T-helper 2 cell treated with Interferon-gamma antibody and Interleukin-4, amounts not matched to agents 5 μg/mL and 100 μg/mL, for 36 hours (primary cell): ENCODE data around the gene GTF2A1L.
"Not testable (repeated sequence)": the region's sequence is repeated elsewhere in the genome, so short reads cannot be mapped to it uniquely, and the experiment has no call there.

ENCODE experiments used
- DNase-seq: peaks from one replicate; pipeline ENCODE4 v3.0.0; 2021; ENCODE audit warnings: low spot score
- H3K27ac Mint-ChIP-seq: one replicate; pipeline ENCODE4 v1.8.0; 2021; ENCODE audit warnings: mild to moderate bottlenecking, mixed read lengths
- H3K27me3 Mint-ChIP-seq: one replicate; pipeline ENCODE4 v1.8.0; 2021; ENCODE audit warnings: low read depth, mixed read lengths
- H3K36me3 Mint-ChIP-seq: one replicate; pipeline ENCODE4 v1.8.0; 2021; ENCODE audit warnings: low read depth, mixed read lengths
- H3K4me1 Mint-ChIP-seq: one replicate; pipeline ENCODE4 v1.8.0; 2021; ENCODE audit warnings: low read depth, mixed read lengths
- H3K4me3 Mint-ChIP-seq: one replicate; pipeline ENCODE4 v1.8.0; 2022; ENCODE audit warnings: mild to moderate bottlenecking, moderate library complexity, mixed read lengths
- H3K9me3 Mint-ChIP-seq: one replicate; pipeline ENCODE4 v1.8.0; 2021; ENCODE audit warnings: mixed read lengths

GTF2A1L gene

GRCh38 chr2:48696881-48697280 is 79.2 kb downstream of the GTF2A1L start:
- H3K27ac Mint-ChIP-seq, result no peak overlapping the region
- no peaks in the 10 kb centered on the region for H3K36me3 Mint-ChIP-seq
- no peaks in the 10 kb centered on the region for H3K27me3 Mint-ChIP-seq
- no peaks in the 10 kb centered on the region for H3K4me1 Mint-ChIP-seq
- H3K4me3 Mint-ChIP-seq, result no peak overlapping the region
- no peaks in the 10 kb centered on the region for H3K9me3 Mint-ChIP-seq
- DNase-seq, result no peak

- Mint-ChIP-seq H3K9me3 (no peaks in the 10 kb centered on the region), H3K4me1 (no peaks in the 10 kb centered on the region), H3K4me3 (no peak overlapping the region), H3K36me3 (no peaks in the 10 kb centered on the region), H3K27me3 (no peaks in the 10 kb centered on the region), H3K27ac (no peak overlapping the region)
- no peak for DNase-seq
Observed at GRCh38 chr2:48699348-48699930, 81.8 kb downstream of the GTF2A1L start.

DNA sequence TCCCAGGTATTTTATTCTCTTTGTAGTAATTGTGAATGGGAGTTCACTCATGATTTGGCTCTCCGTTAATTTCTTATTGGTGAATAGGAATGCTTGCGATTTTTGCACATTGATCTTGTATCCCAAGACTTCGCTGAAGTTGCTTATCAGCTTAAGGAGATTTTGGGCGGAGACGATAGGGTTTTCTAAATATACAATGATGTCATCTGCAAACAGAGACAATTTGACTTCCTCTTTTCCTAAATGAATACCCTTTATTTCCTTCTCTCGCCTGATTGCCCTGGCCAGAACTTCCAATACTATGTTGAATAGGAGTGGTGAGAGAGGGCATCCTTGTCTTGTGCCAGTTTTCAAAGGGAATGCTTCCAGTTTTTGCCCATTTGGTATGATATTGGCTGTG is 86.0 kb downstream of the GTF2A1L start:
- not testable (repeated sequence) for H3K9me3 Mint-ChIP-seq, H3K4me3 Mint-ChIP-seq, H3K27me3 Mint-ChIP-seq, H3K36me3 Mint-ChIP-seq, H3K27ac Mint-ChIP-seq, DNase-seq, H3K4me1 Mint-ChIP-seq

GRCh38 chr2:48707466-48707865 is 89.8 kb downstream of the GTF2A1L start:
- no peak for DNase-seq
- no peak overlapping the region for H3K27ac Mint-ChIP-seq
- no peaks in the 10 kb centered on the region for H3K36me3 Mint-ChIP-seq
- H3K4me1 Mint-ChIP-seq, result no peaks in the 10 kb centered on the region
- H3K27me3 Mint-ChIP-seq, result no peaks in the 10 kb centered on the region
- no peak overlapping the region for H3K4me3 Mint-ChIP-seq
- H3K9me3 Mint-ChIP-seq, result no peaks in the 10 kb centered on the region

DNA sequence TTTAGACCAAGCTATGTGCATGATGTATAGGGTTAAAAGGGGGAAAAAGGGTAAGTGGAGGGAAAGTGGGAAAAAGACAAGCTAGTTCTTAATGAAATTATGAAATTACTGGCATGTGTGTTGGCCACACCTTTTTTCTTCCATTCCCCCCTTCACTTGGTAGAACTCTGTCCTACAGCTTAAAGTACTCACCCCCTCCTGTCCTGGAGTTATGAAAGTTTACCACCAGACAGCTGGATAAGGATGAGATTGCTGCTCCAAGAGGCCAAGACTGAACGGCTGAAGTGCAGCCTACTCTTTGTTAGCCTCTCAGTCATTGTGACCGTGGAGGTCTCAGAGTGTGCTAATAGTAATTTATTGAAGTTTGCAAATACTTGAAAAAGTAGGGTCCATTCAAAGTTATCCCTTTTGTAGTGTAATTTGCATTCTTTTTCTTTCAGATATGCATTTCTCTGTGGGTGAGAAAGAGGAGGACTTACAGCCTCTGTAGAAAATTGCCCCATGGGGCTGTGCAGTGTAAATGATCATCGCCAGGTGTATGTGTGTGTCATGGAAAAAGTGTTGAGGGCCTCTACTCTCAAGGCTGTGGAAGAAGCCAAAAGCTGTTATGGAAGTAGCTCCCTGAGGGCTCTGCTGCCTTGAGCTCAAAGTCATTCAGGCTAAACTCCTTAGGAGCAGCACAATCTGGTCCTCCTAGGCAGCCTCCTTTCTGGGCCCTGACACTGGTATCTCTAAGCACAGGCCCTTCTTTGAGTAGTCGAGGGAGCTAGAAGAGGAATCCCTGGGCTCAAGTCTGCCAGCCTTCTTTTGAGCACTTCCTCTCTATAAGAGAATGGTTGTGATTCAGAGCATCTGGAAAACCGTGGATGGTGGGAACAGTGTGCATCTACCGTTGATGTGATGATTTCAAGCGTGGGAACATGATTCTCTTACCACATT is 91.7 kb downstream of the GTF2A1L start:
- no peak overlapping the region for H3K4me3 Mint-ChIP-seq
- no peaks in the 10 kb centered on the region for H3K9me3 Mint-ChIP-seq
- no peaks in the 10 kb centered on the region for H3K36me3 Mint-ChIP-seq
- no peak for DNase-seq
- H3K4me1 Mint-ChIP-seq, result no peaks in the 10 kb centered on the region
- no peaks in the 10 kb centered on the region for H3K27me3 Mint-ChIP-seq
- H3K27ac Mint-ChIP-seq, result no peak overlapping the region

- Mint-ChIP-seq H3K4me3 (no peak overlapping the region), H3K27ac (no peak overlapping the region), H3K27me3 (no peaks in the 10 kb centered on the region), H3K9me3 (no peaks in the 10 kb centered on the region), H3K4me1 (no peaks in the 10 kb centered on the region), H3K36me3 (no peaks in the 10 kb centered on the region)
- no peak for DNase-seq
Observed at GRCh38 chr2:48711343-48711742, 93.7 kb downstream of the GTF2A1L start.

DNA sequence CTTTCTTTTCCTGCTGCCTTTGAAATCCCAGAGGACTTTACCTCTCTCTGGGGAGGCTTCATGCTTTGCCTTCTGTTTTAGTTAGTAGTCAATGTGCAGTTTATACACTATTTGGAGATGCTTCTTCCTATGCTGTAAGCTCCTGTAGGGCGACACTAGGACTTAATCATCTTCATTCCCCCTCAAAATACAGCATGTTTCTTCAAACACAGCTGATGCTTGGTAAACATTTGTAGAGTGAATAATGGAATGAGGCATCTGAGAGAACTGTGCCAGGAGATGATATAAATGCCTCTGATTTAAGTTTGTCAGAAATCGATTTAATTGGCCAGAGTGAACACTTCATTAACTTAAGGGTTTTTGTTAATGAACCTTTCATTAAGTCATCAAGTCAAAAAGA is 94.5 kb downstream of the GTF2A1L start:
- H3K36me3 Mint-ChIP-seq, result no peaks in the 10 kb centered on the region
- peaks cover 3% of the 10 kb centered on the region for H3K27me3 Mint-ChIP-seq
- H3K4me1 Mint-ChIP-seq, result no peaks in the 10 kb centered on the region
- no peaks in the 10 kb centered on the region for H3K9me3 Mint-ChIP-seq
- no peak overlapping the region for H3K4me3 Mint-ChIP-seq
- no peak overlapping the region for H3K27ac Mint-ChIP-seq
- DNase-seq, result no peak

DNA sequence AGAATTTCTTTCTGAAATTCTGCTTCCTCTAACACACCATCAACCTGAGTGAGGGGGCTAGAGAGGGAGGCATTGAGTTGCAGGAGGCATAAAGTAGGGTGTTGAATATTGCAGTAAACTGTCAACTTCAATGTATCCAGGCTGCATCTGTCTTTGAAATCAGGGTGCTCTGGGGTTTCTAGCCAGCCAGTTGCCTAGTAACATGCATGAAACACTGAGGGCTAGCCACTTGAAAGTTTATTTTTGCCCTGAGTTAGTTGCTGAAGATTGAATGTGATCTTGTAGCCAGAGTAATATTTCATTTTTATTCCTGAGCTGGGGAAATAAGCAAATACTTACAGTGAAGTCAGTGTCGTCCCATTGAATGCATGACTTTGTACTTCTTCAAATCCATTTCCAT is 96.0 kb downstream of the GTF2A1L start:
- Mint-ChIP-seq H3K4me3 (no peak overlapping the region), H3K36me3 (no peaks in the 10 kb centered on the region), H3K9me3 (no peaks in the 10 kb centered on the region), H3K4me1 (no peaks in the 10 kb centered on the region), H3K27ac (no peak overlapping the region), H3K27me3 (peaks cover 3% of the 10 kb centered on the region)
- no peak for DNase-seq

GRCh38 chr2:48714245-48714644 is 96.6 kb downstream of the GTF2A1L start:
- Mint-ChIP-seq H3K4me1 (no peaks in the 10 kb centered on the region), H3K36me3 (no peaks in the 10 kb centered on the region), H3K27ac (no peak overlapping the region), H3K27me3 (peaks cover 3% of the 10 kb centered on the region), H3K9me3 (no peaks in the 10 kb centered on the region), H3K4me3 (no peak overlapping the region)
- no peak for DNase-seq

DNA sequence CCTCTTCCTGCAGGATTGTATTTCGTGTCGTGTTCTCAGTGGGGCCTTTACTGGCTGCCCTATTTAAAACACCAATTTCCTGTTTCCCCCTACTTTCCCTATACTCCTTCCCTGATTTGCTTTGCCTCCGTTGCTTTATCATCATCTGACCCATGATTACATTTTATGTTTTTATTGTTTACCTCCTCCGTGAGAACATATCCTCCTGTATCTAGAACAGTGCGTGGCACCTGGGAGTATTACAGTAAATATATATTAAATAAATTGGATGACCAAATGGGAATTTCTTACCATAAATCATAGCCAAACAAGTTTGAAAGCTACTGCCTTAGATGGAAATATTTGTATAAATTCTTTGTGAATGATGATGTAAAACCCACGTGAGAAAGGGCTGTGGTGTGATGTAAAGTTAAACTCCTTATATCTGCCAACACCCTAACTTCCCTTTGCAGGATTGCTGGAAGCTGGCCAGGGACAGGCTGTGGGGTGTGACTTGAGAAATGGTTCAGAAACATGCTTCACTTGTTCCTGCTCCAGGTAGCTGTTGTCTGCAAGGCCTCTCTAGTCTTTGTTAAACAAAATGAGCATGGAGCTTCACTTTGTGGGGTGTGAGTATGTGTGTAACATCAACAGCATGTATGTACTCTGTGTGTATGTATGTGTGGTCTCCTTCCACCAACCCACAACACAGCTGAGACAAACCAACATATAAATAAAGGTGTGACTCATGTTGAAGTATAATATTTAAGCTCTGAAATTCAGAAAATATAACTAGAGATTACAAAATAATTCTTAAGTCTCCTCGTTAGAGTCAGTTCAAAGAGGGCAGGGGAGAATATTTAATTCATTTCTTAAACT is 97.6 kb downstream of the GTF2A1L start:
- no peak for DNase-seq
- no peaks in the 10 kb centered on the region for H3K36me3 Mint-ChIP-seq
- H3K9me3 Mint-ChIP-seq, result no peaks in the 10 kb centered on the region
- peaks cover 3% of the 10 kb centered on the region for H3K27me3 Mint-ChIP-seq
- no peaks in the 10 kb centered on the region for H3K4me1 Mint-ChIP-seq
- no peak overlapping the region for H3K27ac Mint-ChIP-seq
- no peak overlapping the region for H3K4me3 Mint-ChIP-seq

DNA sequence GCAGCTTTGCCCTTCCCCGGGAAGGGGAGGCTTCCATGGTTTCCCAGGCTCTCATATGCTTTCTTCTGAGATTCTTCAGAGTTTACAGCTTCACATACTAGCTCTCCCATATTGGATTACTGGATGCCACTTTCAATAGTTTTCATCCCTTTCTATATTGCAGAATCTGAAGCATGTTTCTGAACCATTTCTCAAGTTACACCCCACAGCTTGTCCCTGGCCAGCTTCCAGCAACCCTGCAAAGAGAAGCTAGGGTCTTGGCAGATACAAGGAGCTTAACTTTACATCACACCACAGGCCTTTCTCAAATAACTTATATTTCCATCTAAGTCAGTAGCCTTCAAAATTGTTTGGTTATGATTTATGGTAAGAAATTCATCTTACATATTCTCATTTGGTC is 98.3 kb downstream of the GTF2A1L start:
- H3K27me3 Mint-ChIP-seq, result peaks cover 3% of the 10 kb centered on the region
- H3K9me3 Mint-ChIP-seq, result no peaks in the 10 kb centered on the region
- no peak overlapping the region for H3K27ac Mint-ChIP-seq
- no peaks in the 10 kb centered on the region for H3K4me1 Mint-ChIP-seq
- H3K4me3 Mint-ChIP-seq, result no peak overlapping the region
- DNase-seq, result no peak
- H3K36me3 Mint-ChIP-seq, result no peaks in the 10 kb centered on the region

DNA sequence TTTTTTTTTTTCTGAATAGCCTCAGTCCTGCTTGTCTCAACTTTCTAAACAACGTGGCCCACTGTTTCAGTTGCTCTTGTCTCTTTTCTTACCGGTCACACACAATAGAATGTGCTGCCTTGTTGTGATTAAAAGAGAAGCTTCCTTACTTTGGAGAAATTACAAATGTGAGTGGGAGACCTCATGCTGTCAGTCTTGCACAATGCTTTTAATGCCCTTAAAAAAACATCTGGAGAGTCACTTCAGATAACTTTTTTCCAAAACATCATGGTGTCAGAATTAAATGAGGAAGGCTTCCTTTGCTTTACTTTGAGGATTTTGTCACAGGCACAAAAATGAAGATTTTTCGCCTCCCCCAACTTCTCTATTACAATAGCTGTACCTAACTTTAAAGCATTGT is 100.2 kb downstream of the GTF2A1L start:
- Mint-ChIP-seq H3K27ac (no peak overlapping the region), H3K4me1 (no peaks in the 10 kb centered on the region), H3K4me3 (no peak overlapping the region), H3K27me3 (peaks cover 3% of the 10 kb centered on the region), H3K9me3 (no peaks in the 10 kb centered on the region), H3K36me3 (no peaks in the 10 kb centered on the region)
- no peak for DNase-seq

DNA sequence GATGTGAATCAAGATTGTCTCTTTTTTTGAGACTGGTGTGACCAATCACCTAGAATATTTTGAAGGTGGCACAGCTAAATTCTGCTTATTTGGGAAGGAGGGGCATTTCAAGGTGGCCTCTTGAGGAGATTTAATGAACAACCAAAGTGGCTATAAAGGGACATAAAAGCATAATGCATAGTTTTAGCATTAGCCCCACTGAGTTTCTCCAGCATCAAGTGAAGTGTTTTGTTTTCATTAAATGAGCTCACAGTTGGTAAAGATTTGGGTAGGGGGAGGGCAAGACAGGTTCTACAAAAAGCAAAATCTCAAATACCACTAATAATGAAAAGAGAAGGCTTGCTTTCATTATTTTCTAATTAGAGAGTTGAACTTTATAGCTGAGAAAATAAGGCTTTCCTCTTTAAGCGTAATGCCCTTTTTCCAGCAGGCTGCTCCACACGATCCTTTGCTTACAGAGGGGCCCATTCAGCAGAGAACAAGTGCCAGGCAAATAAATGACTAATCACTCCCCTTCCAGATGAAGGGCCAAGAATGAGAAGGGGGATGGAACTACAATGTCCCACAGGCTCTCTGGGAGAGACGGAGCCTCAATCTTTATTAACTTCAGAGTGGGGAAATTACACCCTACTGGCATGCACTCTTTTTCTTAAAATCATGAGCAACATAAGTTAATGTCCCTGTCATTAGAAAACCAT is 102.0 kb downstream of the GTF2A1L start:
- Mint-ChIP-seq H3K27ac (no peak overlapping the region), H3K9me3 (no peaks in the 10 kb centered on the region), H3K4me1 (no peaks in the 10 kb centered on the region), H3K36me3 (no peaks in the 10 kb centered on the region), H3K27me3 (peaks cover 3% of the 10 kb centered on the region), H3K4me3 (no peak overlapping the region)
- no peak for DNase-seq
